GM21717 (cell line): ENCODE measurements around the gene HBA1.
"Not testable (repeated sequence)": the region's sequence is repeated elsewhere in the genome, so short reads cannot be mapped to it uniquely, and the experiment has no call there.

Source experiments
- ATAC-seq: cut with Tn5 transposase; IDR thresholded peaks from one replicate; pipeline ENCODE4 v1.9.1; 2021; ENCODE audit warnings: mild to moderate bottlenecking, moderate library complexity; ENCODE audit not compliant: unreplicated experiment

Gene HBA1

DNA sequence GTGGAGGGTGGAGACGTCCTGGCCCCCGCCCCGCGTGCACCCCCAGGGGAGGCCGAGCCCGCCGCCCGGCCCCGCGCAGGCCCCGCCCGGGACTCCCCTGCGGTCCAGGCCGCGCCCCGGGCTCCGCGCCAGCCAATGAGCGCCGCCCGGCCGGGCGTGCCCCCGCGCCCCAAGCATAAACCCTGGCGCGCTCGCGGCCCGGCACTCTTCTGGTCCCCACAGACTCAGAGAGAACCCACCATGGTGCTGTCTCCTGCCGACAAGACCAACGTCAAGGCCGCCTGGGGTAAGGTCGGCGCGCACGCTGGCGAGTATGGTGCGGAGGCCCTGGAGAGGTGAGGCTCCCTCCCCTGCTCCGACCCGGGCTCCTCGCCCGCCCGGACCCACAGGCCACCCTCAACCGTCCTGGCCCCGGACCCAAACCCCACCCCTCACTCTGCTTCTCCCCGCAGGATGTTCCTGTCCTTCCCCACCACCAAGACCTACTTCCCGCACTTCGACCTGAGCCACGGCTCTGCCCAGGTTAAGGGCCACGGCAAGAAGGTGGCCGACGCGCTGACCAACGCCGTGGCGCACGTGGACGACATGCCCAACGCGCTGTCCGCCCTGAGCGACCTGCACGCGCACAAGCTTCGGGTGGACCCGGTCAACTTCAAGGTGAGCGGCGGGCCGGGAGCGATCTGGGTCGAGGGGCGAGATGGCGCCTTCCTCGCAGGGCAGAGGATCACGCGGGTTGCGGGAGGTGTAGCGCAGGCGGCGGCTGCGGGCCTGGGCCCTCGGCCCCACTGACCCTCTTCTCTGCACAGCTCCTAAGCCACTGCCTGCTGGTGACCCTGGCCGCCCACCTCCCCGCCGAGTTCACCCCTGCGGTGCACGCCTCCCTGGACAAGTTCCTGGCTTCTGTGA lies at the start of gene HBA1:
Gene HBA1 (plus strand): TSS at position 204 of the 906 bp plus-strand sequence. CDS start 37 bp downstream, at position 241.
- ATAC-seq, result not testable (repeated sequence)

- ATAC-seq, result no peak
Observed at GRCh38 chr16:129075-129474, 47.4 kb upstream of the HBA1 start.

DNA sequence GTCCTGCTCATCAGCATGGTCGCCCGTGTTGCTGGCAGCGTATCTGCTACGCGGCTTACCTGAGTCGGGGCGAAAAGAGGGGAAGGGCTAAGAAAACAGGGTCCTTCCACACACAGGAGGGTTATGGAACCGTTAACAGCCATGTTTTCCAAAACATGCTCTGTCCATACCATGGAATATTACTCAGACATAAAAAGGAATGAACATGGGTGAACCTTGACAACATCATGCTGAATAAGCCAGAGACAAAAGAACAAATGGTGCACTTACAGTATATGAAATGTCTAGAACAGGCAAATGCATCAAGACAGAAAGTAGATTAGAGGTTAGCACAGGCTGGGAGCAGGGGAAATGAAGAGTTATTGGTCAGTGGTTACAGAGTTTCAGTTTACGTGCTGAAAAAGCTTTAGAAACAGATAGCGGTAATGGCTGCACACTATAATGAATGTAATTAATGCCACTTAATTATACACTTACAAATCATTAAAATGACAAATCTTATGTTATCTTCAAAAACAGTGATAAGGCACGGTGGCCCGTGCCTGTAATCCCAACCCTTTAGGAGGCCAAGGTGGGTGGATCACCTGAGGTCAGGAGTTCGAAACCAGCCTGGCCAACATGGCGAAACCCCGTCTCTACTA lies 45.8 kb upstream of the HBA1 start:
- no peak for ATAC-seq

- no peak for ATAC-seq
Observed at GRCh38 chr16:132120-132519, 44.4 kb upstream of the HBA1 start.

DNA sequence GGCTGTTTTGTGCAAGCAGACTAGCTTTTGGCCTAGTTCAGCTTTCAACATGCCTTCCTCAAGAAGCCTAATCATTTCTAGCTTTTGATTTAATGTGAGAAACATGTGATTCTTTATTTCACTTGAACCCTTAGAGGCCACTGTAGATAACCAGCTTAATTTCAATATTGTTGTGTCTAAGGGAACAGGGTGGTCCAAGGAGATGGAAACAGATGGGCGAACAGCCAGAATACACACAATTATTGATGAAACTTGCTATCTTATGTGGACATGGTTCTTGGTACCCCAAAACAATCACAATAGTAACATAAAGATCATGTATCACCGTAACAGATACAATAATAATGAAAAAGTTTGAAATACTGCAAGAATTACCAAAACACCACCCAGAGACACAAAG lies 42.8 kb upstream of the HBA1 start:
- no peak for ATAC-seq

DNA sequence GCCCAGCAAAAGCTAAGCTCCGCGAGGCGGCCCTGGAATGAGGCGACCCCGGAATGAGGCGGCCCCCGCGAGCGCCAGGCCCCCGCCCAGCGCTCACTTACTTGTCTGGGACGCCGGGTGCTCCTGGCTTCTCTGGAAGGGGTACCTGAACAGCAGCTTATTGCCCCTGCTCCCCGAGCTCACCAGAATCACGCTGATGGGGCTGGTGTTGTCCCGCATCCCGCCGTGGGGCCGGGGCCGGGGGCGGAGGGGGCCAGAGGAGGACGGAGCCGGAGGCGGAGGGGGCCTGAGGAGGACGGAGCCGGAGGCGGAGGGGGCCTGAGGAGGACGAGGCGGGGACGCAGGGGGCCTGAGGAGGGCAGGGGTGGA lies 38.4 kb upstream of the HBA1 start:
- ATAC-seq, result no peak

- ATAC-seq, result no peak
Observed at GRCh38 chr16:140175-140857, 36.2 kb upstream of the HBA1 start.

DNA sequence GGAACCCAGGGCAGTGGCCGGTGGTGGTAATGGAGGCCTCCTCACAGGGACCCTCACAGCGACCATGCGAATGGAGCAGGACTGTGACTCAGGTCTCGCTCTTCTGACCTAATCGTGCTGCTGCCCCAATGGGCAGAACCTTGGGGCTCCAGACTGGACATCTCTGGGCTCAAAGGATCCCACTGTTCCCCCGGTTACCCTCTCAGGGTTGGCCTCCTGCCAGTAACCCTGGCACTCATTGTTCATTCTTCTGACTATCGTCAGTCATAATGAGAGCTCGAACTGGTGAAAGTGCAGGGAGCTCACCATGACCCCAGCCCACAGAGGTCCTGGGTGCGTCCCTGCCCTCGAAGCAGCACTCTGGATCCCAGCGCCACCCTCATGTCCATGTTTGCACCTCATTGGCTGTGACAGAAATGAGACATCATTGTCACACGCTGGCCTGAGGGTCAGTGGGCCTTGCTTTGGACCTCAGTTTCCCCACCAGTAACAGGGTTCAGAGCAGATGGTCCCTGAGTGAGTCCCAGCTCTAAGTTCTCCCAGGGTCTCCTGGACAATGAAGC lies 34.0 kb upstream of the HBA1 start:
- ATAC-seq, result no peak

DNA sequence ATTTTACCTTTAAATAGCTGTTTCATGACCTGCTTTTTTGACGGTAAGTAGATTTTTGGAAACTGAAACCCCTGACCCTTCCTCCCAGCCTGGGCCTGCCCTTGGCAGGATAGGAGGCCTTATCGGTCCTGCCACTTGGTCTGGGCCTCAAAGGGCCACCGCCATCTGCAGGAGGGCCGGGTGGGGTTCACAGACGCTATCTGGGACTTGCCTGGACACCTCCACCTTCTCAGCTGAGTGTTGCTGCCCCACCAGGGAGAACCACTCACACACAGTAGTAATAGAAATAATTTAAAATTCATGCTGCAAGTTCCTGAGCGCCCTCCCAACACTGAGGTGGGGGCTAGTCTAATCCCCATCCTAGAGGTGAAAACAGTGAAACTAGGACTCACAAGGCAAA lies 33.4 kb upstream of the HBA1 start:
- ATAC-seq, result no peak

- ATAC-seq, result no peak
Observed at GRCh38 chr16:143456-143855, 33.0 kb upstream of the HBA1 start.

DNA sequence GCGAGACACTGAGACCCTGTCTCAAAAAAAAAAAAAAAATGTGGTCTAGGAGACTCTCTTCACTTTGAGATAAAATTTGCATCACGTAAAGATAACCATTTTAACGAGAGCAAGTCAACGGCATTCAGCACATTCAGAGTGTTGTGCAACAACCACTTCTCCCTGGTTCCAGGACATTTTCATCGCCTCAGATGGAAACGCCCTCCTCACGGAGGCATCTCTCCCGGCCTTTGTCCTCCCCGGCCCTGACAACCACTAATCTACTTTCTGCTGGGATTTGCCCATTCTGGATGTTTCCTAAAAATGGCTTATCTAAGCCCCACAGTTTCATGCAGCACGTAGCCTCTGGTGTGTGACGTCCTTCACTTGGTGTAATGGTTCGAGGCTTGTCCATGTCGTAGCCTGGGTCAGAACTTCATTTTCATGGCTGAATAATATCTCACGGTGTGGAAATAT lies 31.7 kb upstream of the HBA1 start:
- no peak for ATAC-seq

DNA sequence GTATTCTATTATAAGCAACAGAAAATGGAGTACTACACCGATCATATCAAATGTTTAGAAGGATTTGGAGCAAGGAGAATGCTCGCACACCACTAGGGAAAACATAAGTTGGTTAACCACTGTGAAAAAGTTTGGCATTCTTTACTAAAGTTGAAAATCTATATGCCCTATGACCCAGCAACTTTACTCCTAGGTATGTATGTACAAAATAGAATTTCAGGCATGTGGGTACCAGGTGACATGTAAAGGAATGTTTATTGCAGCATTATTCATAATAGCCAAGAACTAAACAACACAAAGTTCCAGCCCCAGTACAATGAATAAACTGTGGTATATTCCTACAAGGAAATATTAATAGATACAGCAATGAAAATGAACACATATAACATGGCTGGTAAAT lies 29.8 kb upstream of the HBA1 start:
- ATAC-seq, result no peak

DNA sequence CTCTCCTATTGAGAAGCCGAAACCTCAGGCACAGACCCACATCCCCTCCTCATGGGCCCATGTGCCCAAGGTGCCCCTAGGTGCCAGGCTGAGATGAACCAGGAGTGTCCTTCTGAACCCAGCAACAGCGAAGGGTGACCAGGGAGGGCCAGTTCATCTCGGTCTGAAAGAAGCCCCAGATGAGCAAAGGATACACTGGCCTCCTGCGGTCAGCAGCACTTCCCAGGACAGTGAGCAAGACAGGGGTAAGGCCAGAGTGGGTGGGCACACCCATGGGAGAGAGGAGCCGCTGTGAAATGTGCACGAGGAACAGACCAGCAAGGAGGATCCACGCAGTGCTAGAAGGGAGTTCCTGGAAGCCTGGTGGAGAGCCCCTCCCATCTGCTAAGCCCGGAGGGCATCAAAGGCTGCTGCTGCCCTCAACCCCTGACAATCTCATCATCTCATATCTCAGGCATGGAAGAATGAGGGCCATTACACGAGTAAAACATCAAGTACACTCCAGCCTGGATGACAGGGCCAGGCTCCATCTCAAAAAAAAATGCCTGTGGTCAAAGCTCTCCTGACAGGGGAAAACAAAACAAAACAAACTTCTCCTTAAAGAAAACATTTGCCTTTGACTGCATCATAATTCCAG lies 27.3 kb upstream of the HBA1 start:
- no peak for ATAC-seq

DNA sequence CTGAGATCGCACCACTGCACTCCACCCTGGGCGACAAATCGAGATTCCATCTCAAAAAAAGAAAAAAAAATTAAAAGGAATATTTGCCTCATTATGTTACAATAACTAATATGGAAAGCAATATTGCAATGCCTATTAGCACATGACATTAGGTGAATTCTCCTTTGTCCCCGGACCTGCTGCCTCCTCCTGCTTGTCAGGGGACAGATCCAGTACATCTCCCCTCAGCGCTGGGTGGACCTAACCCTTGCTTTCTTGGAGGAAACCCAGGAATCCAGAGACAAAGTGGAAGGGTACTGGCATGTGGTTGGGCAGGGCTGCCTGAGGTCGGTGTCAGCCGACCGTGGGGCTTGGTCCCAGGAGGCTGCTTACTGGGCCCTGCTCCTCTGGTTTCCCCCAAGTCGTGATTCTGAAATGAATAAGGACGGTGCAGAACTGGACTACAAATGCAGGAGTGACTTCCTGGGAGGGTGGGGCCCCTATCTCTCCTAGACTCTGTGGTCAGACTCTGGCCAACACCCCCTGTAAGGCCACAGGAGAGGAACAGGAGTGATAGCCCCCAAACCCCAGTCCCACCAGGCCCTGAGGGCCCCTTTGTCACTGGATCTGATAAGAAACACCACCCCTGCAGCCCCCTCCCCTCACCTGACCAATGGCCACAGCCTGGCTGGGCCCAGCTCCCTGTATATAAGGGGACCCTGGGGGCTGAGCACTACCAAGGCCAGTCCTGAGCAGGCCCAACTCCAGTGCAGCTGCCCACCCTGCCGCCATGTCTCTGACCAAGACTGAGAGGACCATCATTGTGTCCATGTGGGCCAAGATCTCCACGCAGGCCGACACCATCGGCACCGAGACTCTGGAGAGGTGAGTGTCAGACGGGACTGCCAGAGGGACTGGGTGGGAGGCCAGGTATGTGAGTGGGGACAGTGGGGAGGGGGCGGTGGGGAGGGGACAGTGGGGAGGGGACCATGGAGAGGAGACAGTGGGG lies 24.0 kb upstream of the HBA1 start, which contains the start of gene HBZ:
Gene HBZ (plus strand): TSS at position 504 of the 988 bp plus-strand sequence. CDS start 266 bp downstream, at position 770.
- no peak for ATAC-seq

DNA sequence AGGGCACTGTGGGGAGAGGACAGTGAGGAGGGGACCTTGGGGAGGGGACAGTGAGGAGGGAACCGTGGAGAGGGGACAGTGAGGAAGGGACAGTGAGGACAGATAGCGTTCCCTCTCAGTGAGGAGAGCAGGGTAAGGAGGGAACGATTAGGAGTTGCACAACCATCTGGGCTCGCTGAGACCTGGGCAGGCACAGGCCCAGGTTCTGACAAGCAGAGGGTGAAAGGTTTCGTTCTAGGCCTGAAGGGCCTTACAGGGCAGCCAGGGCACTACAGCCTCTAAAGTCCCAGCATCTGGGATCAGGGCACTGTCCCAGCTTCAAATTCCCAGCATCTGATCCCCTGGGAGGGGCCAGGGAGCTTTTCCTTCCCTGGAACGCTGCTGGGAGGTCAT lies 23.4 kb upstream of the HBA1 start:
- ATAC-seq, result not testable (repeated sequence)

DNA sequence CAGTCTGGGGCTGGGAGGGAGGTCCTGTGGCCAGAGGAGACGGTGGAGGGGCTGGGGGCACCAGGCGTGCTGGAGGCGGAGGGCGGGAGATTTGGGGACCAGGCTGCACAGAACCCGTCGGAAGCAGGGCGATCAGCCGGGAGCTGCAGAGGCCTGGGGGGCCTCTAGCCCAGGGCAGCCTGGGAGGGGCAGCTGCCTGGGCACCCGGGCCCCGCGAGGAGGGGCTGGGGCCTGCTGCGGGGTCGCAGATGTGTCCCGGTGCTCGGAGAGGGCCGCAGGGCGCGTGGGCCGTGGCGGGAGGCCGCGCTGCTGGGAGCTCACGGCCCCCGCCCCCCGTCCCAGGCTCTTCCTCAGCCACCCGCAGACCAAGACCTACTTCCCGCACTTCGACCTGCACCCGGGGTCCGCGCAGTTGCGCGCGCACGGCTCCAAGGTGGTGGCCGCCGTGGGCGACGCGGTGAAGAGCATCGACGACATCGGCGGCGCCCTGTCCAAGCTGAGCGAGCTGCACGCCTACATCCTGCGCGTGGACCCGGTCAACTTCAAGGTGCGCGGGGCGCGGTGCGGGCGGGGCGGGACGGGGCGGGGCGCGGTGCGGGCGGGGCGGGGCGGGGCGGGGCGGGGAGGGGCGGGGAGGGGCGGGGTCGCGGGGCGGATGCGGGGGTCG lies 22.8 kb upstream of the HBA1 start:
- ATAC-seq, result not testable (repeated sequence)

DNA sequence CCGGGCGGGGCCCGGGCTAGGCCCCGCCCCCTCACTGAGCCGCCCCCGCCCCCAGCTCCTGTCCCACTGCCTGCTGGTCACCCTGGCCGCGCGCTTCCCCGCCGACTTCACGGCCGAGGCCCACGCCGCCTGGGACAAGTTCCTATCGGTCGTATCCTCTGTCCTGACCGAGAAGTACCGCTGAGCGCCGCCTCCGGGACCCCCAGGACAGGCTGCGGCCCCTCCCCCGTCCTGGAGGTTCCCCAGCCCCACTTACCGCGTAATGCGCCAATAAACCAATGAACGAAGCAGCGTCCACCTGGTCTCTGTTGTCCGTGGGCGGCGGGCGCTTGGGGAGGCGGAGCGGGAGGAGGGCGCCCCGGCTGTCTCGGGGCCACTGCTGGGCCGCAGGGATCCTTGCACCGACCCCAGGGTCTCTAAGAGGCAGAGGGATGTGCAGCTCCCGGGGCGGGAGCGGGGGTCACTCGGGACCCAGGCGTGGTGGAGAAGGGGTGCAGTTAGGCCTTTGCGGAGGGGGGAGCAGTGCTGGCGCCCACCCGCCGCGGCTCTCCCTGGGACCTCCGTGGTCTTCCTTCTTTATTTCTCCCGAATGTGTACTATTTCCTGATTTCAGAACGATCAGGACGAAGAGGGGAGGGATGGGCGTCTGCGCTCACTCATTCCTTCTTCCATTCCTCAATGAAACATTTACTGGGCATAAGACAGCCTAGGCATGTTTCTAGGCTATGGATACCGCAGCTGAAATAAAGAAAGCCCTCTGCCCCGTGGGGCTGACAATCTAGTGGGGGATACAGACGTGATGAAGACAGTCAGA lies 22.1 kb upstream of the HBA1 start:
- no peak for ATAC-seq

- ATAC-seq, result no peak
Observed at GRCh38 chr16:155031-155398, 21.5 kb upstream of the HBA1 start.
